ENCODE measurements around the gene EFEMP1. TPM values are rescaled to one million over a fixed set of nuclear protein-coding genes. Genes with fewer than 3 reads are reported as not detected.

Gene EFEMP1
- total and polyA plus RNA-seq, 4 donors, result 112 to 205 (median 159) TPM

DNA sequence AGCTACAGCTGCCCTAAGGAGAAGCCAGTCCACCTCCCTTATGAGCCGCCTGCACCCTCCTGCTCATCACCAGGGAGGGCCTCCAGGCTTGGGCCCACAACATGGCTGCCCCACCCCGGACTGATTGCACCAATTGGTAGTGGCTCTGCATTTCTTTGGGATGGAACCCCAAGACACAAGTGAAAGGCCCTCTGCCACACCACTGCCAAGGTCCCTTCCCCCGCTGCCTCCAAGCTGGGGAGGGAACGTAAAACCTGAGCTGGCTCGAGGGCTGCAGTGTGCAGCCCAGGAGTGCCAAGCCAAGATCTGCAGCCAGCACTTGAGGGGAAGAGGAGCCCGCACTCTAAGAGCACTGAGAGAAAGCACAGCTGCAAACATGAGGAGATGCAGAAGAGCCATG, 97.3 kb downstream of the EFEMP1 start:
- TF ChIP-seq, protein P1, sequence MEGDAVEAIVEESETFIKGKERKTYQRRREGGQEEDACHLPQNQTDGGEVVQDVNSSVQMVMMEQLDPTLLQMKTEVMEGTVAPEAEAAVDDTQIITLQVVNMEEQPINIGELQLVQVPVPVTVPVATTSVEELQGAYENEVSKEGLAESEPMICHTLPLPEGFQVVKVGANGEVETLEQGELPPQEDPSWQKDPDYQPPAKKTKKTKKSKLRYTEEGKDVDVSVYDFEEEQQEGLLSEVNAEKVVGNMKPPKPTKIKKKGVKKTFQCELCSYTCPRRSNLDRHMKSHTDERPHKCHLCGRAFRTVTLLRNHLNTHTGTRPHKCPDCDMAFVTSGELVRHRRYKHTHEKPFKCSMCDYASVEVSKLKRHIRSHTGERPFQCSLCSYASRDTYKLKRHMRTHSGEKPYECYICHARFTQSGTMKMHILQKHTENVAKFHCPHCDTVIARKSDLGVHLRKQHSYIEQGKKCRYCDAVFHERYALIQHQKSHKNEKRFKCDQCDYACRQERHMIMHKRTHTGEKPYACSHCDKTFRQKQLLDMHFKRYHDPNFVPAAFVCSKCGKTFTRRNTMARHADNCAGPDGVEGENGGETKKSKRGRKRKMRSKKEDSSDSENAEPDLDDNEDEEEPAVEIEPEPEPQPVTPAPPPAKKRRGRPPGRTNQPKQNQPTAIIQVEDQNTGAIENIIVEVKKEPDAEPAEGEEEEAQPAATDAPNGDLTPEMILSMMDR (IDR thresholded peaks at IDR 0.05; ENCODE audit: control extremely low read depth, extremely low read depth), result no peak
- no peak overlapping the region for H3K27ac ChIP-seq (ENCODE audit: low read depth in 1 of 2, low read length in 1 of 2)
- DNase-seq (no peak), ATAC-seq (ENCODE audit: insufficient read depth, low FRiP score) (no peak)
- no peaks in the 10 kb centered on the region for H3K4me1 ChIP-seq (ENCODE audit: control insufficient read depth in 5 of 5, insufficient read depth in 5 of 5, low read length in 5 of 5)
- H3K27me3 ChIP-seq (ENCODE audit: control insufficient read depth in 3 of 3, insufficient read depth in 3 of 3, low read length in 2 of 3), result no peaks in the 10 kb centered on the region
- peaks cover 0 to 4% (median 0%) of the 10 kb centered on the region in 4 donors for H3K9me3 ChIP-seq (ENCODE audit: control insufficient read depth in 4 of 4, insufficient read depth in 3 of 4, low read length in 3 of 4)
- no peaks in the 10 kb centered on the region for H3K36me3 ChIP-seq (ENCODE audit: control insufficient read depth in 4 of 4, insufficient read depth in 4 of 4, low read length in 4 of 4)
- H3K4me3 ChIP-seq, result no peak overlapping the region
- H3K9ac ChIP-seq (ENCODE audit: insufficient read depth in 1 of 2, low read length in 2 of 2), result no peak overlapping the region
- WGBS, 2 donors, result 91 to 93% methylated on average over 6 of the region's 6 CpGs

DNA sequence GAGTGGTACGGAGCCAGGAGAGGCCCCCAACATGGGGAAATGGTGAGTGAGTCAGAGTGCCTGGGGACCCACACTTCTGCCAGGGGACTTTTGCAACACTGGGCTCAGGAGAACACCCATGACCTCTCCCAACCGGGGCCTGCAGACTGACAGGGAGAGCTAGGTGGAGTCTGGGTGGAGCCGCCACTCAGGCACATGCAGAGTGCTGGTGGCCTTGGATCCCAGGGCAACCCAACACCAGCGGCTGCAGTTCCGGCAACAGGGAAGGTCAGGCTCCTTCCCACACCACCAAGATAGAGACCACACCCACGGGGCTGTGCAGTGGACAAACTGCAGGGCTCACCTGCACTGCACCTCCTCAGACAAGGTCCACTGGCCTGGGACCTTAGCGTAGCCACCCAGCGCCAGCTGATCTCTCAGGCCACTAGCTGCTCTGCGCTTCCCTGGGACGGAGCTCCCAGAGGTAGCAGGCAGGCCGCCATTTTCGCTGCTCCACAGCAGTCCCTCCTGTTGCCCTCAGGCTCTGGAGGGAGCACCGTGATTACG, 99.0 kb downstream of the EFEMP1 start:
- ATAC-seq (ENCODE audit: insufficient read depth, low FRiP score) (no peak), DNase-seq (no peak)
- no peaks in the 10 kb centered on the region for H3K36me3 ChIP-seq (ENCODE audit: control insufficient read depth in 4 of 4, insufficient read depth in 4 of 4, low read length in 4 of 4)
- WGBS, 2 donors, result 96% methylated on average over 14 of the region's 14 CpGs
- no peak overlapping the region for H3K4me3 ChIP-seq
- H3K27ac ChIP-seq (ENCODE audit: low read depth in 1 of 2, low read length in 1 of 2), result no peak overlapping the region
- H3K4me1 ChIP-seq (ENCODE audit: control insufficient read depth in 5 of 5, insufficient read depth in 5 of 5, low read length in 5 of 5), result no peaks in the 10 kb centered on the region
- no peaks in the 10 kb centered on the region for H3K27me3 ChIP-seq (ENCODE audit: control insufficient read depth in 3 of 3, insufficient read depth in 3 of 3, low read length in 2 of 3)
- TF ChIP-seq, protein P1 (IDR thresholded peaks at IDR 0.05; ENCODE audit: control extremely low read depth, extremely low read depth), result no peak
- H3K9ac ChIP-seq (ENCODE audit: insufficient read depth in 1 of 2, low read length in 2 of 2), result no peak overlapping the region
- H3K9me3 ChIP-seq (ENCODE audit: control insufficient read depth in 4 of 4, insufficient read depth in 3 of 4, low read length in 3 of 4), result peaks cover 0 to 4% (median 0%) of the 10 kb centered on the region in 4 donors

Other genes starting within 250 kb of the EFEMP1 start
- 10 to 100 TPM; 19.5 to 23.3 TPM for gene PNPT1, start 229.9 kb downstream of the EFEMP1 start, total RNA-seq
- gene PNPT1, start 229.9 kb downstream of the EFEMP1 start, polyA plus RNA-seq, result 10 to 100 TPM in 1 of 2 donors, 1 to 10 TPM in 1; 9.4 to 13.2 TPM

All from lung (tissue), 12 donors.